ENCODE results near the gene KIAA0232. TPM values are rescaled to one million over a fixed set of nuclear protein-coding genes. Genes with fewer than 3 reads are reported as not detected.

KIAA0232 gene
- total RNA-seq, 1 experiment from 2014 or later: 10.9 TPM

GRCh38 chr4:6763330-6763851, 19.1 kb upstream of the KIAA0232 start:
- Histone ChIP-seq H3K79me2 (ENCODE audit: low read length) (no peaks in the 10 kb centered on the region), H3K4me2 (ENCODE audit: low read depth, low read length, poor library complexity, severe bottlenecking) (no peak overlapping the region), H3K27ac (ENCODE audit: low read length) (no peak overlapping the region), H3K9me2 (replicated peaks; ENCODE audit: insufficient read depth, low read length) (no peaks in the 10 kb centered on the region), H3K27me3 (ENCODE audit: low read length) (no peaks in the 10 kb centered on the region), H2AFZ (ENCODE audit: low read length) (no peak overlapping the region), H3K4me3 (ENCODE audit: low read length) (no peak overlapping the region), H4K20me1 (ENCODE audit: insufficient read depth, low read depth, low read length) (no peaks in the 10 kb centered on the region), H3K9ac (ENCODE audit: low read length) (no peak overlapping the region), H3K36me3 (ENCODE audit: insufficient read depth, low read length) (no peaks in the 10 kb centered on the region), H3K9me3 (ENCODE audit: low read length) (no peaks in the 10 kb centered on the region), H3K4me1 (ENCODE audit: low read length) (no peaks in the 10 kb centered on the region)
- no peak for DNase-seq

- H2AFZ ChIP-seq (ENCODE audit: low read length): no peak overlapping the region
- H4K20me1 ChIP-seq (ENCODE audit: insufficient read depth, low read depth, low read length): no peaks in the 10 kb centered on the region
- H3K27me3 ChIP-seq (ENCODE audit: low read length): no peaks in the 10 kb centered on the region
- no peak overlapping the region for H3K9ac ChIP-seq (ENCODE audit: low read length)
- no peaks in the 10 kb centered on the region for H3K9me2 ChIP-seq (replicated peaks; ENCODE audit: insufficient read depth, low read length)
- H3K4me1 ChIP-seq (ENCODE audit: low read length): no peaks in the 10 kb centered on the region
- no peak overlapping the region for H3K4me2 ChIP-seq (ENCODE audit: low read depth, low read length, poor library complexity, severe bottlenecking)
- H3K79me2 ChIP-seq (ENCODE audit: low read length): no peaks in the 10 kb centered on the region
- no peak overlapping the region for H3K27ac ChIP-seq (ENCODE audit: low read length)
- no peaks in the 10 kb centered on the region for H3K9me3 ChIP-seq (ENCODE audit: low read length)
- no peaks in the 10 kb centered on the region for H3K36me3 ChIP-seq (ENCODE audit: insufficient read depth, low read length)
- no peak overlapping the region for H3K4me3 ChIP-seq (ENCODE audit: low read length)
- DNase-seq: peak; percentile 20
Observed at GRCh38 chr4:6764976-6765620, 17.4 kb upstream of the KIAA0232 start.

GRCh38 chr4:6765703-6766102, 16.8 kb upstream of the KIAA0232 start:
- Histone ChIP-seq H3K79me2 (ENCODE audit: low read length) (no peaks in the 10 kb centered on the region), H3K36me3 (ENCODE audit: insufficient read depth, low read length) (no peaks in the 10 kb centered on the region), H3K4me2 (ENCODE audit: low read depth, low read length, poor library complexity, severe bottlenecking) (no peak overlapping the region), H3K9me3 (ENCODE audit: low read length) (no peaks in the 10 kb centered on the region), H3K9me2 (replicated peaks; ENCODE audit: insufficient read depth, low read length) (no peaks in the 10 kb centered on the region), H3K4me3 (ENCODE audit: low read length) (no peak overlapping the region), H3K9ac (ENCODE audit: low read length) (no peak overlapping the region), H3K27ac (ENCODE audit: low read length) (no peak overlapping the region), H3K4me1 (ENCODE audit: low read length) (no peaks in the 10 kb centered on the region), H2AFZ (ENCODE audit: low read length) (no peak overlapping the region), H4K20me1 (ENCODE audit: insufficient read depth, low read depth, low read length) (no peaks in the 10 kb centered on the region), H3K27me3 (ENCODE audit: low read length) (no peaks in the 10 kb centered on the region)
- DNase-seq: peak; percentile 20

GRCh38 chr4:6767386-6767747, 15.2 kb upstream of the KIAA0232 start:
- Histone ChIP-seq H3K4me1 (ENCODE audit: low read length) (no peaks in the 10 kb centered on the region), H2AFZ (ENCODE audit: low read length) (no peak overlapping the region), H3K4me3 (ENCODE audit: low read length) (no peak overlapping the region), H3K79me2 (ENCODE audit: low read length) (no peaks in the 10 kb centered on the region), H3K27ac (ENCODE audit: low read length) (no peak overlapping the region), H3K9me2 (replicated peaks; ENCODE audit: insufficient read depth, low read length) (no peaks in the 10 kb centered on the region), H3K9me3 (ENCODE audit: low read length) (no peaks in the 10 kb centered on the region), H3K27me3 (ENCODE audit: low read length) (no peaks in the 10 kb centered on the region), H3K9ac (ENCODE audit: low read length) (no peak overlapping the region), H4K20me1 (ENCODE audit: insufficient read depth, low read depth, low read length) (no peaks in the 10 kb centered on the region), H3K4me2 (ENCODE audit: low read depth, low read length, poor library complexity, severe bottlenecking) (no peak overlapping the region), H3K36me3 (ENCODE audit: insufficient read depth, low read length) (no peaks in the 10 kb centered on the region)
- DNase-seq: no peak

GRCh38 chr4:6767748-6768538, 14.6 kb upstream of the KIAA0232 start:
- no peaks in the 10 kb centered on the region for H3K9me3 ChIP-seq (ENCODE audit: low read length)
- H4K20me1 ChIP-seq (ENCODE audit: insufficient read depth, low read depth, low read length): no peaks in the 10 kb centered on the region
- no peak overlapping the region for H2AFZ ChIP-seq (ENCODE audit: low read length)
- no peaks in the 10 kb centered on the region for H3K9me2 ChIP-seq (replicated peaks; ENCODE audit: insufficient read depth, low read length)
- H3K36me3 ChIP-seq (ENCODE audit: insufficient read depth, low read length): no peaks in the 10 kb centered on the region
- H3K27me3 ChIP-seq (ENCODE audit: low read length): no peaks in the 10 kb centered on the region
- H3K4me1 ChIP-seq (ENCODE audit: low read length): no peaks in the 10 kb centered on the region
- H3K4me3 ChIP-seq (ENCODE audit: low read length): no peak overlapping the region
- no peak overlapping the region for H3K27ac ChIP-seq (ENCODE audit: low read length)
- no peaks in the 10 kb centered on the region for H3K79me2 ChIP-seq (ENCODE audit: low read length)
- no peak overlapping the region for H3K4me2 ChIP-seq (ENCODE audit: low read depth, low read length, poor library complexity, severe bottlenecking)
- DNase-seq: peak; percentile 21
- H3K9ac ChIP-seq (ENCODE audit: low read length): no peak overlapping the region

- H3K4me3 ChIP-seq (ENCODE audit: low read length): no peak overlapping the region
- H3K4me2 ChIP-seq (ENCODE audit: low read depth, low read length, poor library complexity, severe bottlenecking): no peak overlapping the region
- H3K27ac ChIP-seq (ENCODE audit: low read length): no peak overlapping the region
- no peaks in the 10 kb centered on the region for H3K36me3 ChIP-seq (ENCODE audit: insufficient read depth, low read length)
- no peaks in the 10 kb centered on the region for H3K9me2 ChIP-seq (replicated peaks; ENCODE audit: insufficient read depth, low read length)
- H3K79me2 ChIP-seq (ENCODE audit: low read length): no peaks in the 10 kb centered on the region
- H3K9ac ChIP-seq (ENCODE audit: low read length): no peak overlapping the region
- no peaks in the 10 kb centered on the region for H4K20me1 ChIP-seq (ENCODE audit: insufficient read depth, low read depth, low read length)
- no peak for DNase-seq
- no peaks in the 10 kb centered on the region for H3K27me3 ChIP-seq (ENCODE audit: low read length)
- H3K4me1 ChIP-seq (ENCODE audit: low read length): no peaks in the 10 kb centered on the region
- no peak overlapping the region for H2AFZ ChIP-seq (ENCODE audit: low read length)
- no peaks in the 10 kb centered on the region for H3K9me3 ChIP-seq (ENCODE audit: low read length)
Observed at GRCh38 chr4:6768539-6768905, 14.0 kb upstream of the KIAA0232 start.

- Histone ChIP-seq H3K36me3 (ENCODE audit: insufficient read depth, low read length) (no peaks in the 10 kb centered on the region), H2AFZ (ENCODE audit: low read length) (no peak overlapping the region), H3K27me3 (ENCODE audit: low read length) (no peaks in the 10 kb centered on the region), H3K27ac (ENCODE audit: low read length) (no peak overlapping the region), H3K9me2 (replicated peaks; ENCODE audit: insufficient read depth, low read length) (no peaks in the 10 kb centered on the region), H3K4me2 (ENCODE audit: low read depth, low read length, poor library complexity, severe bottlenecking) (no peak overlapping the region), H3K9ac (ENCODE audit: low read length) (no peak overlapping the region), H3K79me2 (ENCODE audit: low read length) (no peaks in the 10 kb centered on the region), H4K20me1 (ENCODE audit: insufficient read depth, low read depth, low read length) (no peaks in the 10 kb centered on the region), H3K4me1 (ENCODE audit: low read length) (no peaks in the 10 kb centered on the region), H3K4me3 (ENCODE audit: low read length) (no peak overlapping the region), H3K9me3 (ENCODE audit: low read length) (no peaks in the 10 kb centered on the region)
- DNase-seq: no peak
Observed at GRCh38 chr4:6769233-6769988, 13.1 kb upstream of the KIAA0232 start.

GRCh38 chr4:6769989-6770420, 12.5 kb upstream of the KIAA0232 start:
- Histone ChIP-seq H3K4me3 (ENCODE audit: low read length) (no peak overlapping the region), H3K9me2 (replicated peaks; ENCODE audit: insufficient read depth, low read length) (no peaks in the 10 kb centered on the region), H3K4me2 (ENCODE audit: low read depth, low read length, poor library complexity, severe bottlenecking) (no peak overlapping the region), H2AFZ (ENCODE audit: low read length) (no peak overlapping the region), H3K27me3 (ENCODE audit: low read length) (no peaks in the 10 kb centered on the region), H4K20me1 (ENCODE audit: insufficient read depth, low read depth, low read length) (no peaks in the 10 kb centered on the region), H3K79me2 (ENCODE audit: low read length) (no peaks in the 10 kb centered on the region), H3K4me1 (ENCODE audit: low read length) (no peaks in the 10 kb centered on the region), H3K36me3 (ENCODE audit: insufficient read depth, low read length) (no peaks in the 10 kb centered on the region), H3K9ac (ENCODE audit: low read length) (no peak overlapping the region), H3K9me3 (ENCODE audit: low read length) (no peaks in the 10 kb centered on the region), H3K27ac (ENCODE audit: low read length) (no peak overlapping the region)
- DNase-seq: no peak

Measured in Karpas-422 (cell line).